CD4-positive, alpha-beta memory T cell (primary cell): ENCODE measurements around the gene MYO5B. TPM values are rescaled to one million over a fixed set of nuclear protein-coding genes. Genes with fewer than 3 reads are reported as not detected.

Experiments
- CTCF ChIA-PET: fragments of 350-600 bp; sonication (Branson Sonifier 250); formaldehyde crosslinking; loops from one replicate; lab custom pipeline; 2021; ENCODE audit warnings: inconsistent platforms; ENCODE audit not compliant: partially characterized antibody; lab: Charles Lee
- POLR2A ChIA-PET: fragments of 350-600 bp; sonication (Branson Sonifier 250); formaldehyde crosslinking; loops from one replicate; lab custom pipeline; 2021; ENCODE audit not compliant: partially characterized antibody; lab: Charles Lee
- DNase-seq, 5 donors: peaks; one replicate each; pipeline versions ENCODE4 v3.0.0 to v3.0.0-alpha.2; 2020 to 2022; ENCODE audit warnings: mixed read lengths in 1 of 5
- H3K27ac ChIP-seq: one replicate; pipeline ENCODE4 v1.7.0; 2013; ENCODE audit warnings: low read depth, low read length
- H3K27me3 ChIP-seq: 2 replicates; pipeline ENCODE4 v1.7.0; 2013; ENCODE audit warnings: mild to moderate bottlenecking, low read length, moderate library complexity; ENCODE audit not compliant: insufficient read depth
- H3K36me3 ChIP-seq: 2 replicates; pipeline ENCODE4 v1.7.0; 2013; ENCODE audit warnings: mild to moderate bottlenecking, low read length, moderate library complexity; ENCODE audit not compliant: insufficient read depth
- H3K4me1 ChIP-seq: 2 replicates; pipeline ENCODE4 v1.7.0; 2013; ENCODE audit warnings: mild to moderate bottlenecking, low read length, moderate library complexity; ENCODE audit not compliant: insufficient read depth
- H3K4me3 ChIP-seq, 2 donors: one replicate each; pipeline ENCODE4 v1.7.0; 2013; ENCODE audit warnings: low read length in 2 of 2, mild to moderate bottlenecking in 1 of 2
- H3K9me3 ChIP-seq, 2 donors: one replicate each; pipeline ENCODE4 v1.7.0; 2013; ENCODE audit warnings: low read length in 2 of 2, control low read depth in 1 of 2; ENCODE audit not compliant: control insufficient read depth in 1 of 2
- H3K27ac Mint-ChIP-seq, 7 donors: one replicate each; pipeline ENCODE4 v1.8.0; 2020 to 2021; ENCODE audit warnings: mixed read lengths in 7 of 7, mild to moderate bottlenecking in 6 of 7, inconsistent platforms in 3 of 7, moderate library complexity in 3 of 7
- H3K27me3 Mint-ChIP-seq, 2 donors: one replicate each; pipeline ENCODE4 v1.8.0; 2020 to 2021; ENCODE audit warnings: mixed read lengths in 2 of 2
- H3K36me3 Mint-ChIP-seq, 2 donors: one replicate each; pipeline ENCODE4 v1.8.0; 2020 to 2021; ENCODE audit warnings: mixed read lengths in 2 of 2, inconsistent platforms in 1 of 2, mild to moderate bottlenecking in 1 of 2
- H3K4me1 Mint-ChIP-seq, 4 donors: one replicate each; pipeline ENCODE4 v1.8.0; 2020 to 2021; ENCODE audit warnings: mixed read lengths in 4 of 4, mild to moderate bottlenecking in 1 of 4
- H3K4me3 Mint-ChIP-seq, 8 donors: one replicate each; pipeline ENCODE4 v1.8.0; 2020 to 2021; ENCODE audit warnings: mixed read lengths in 8 of 8, mild to moderate bottlenecking in 7 of 8, moderate library complexity in 6 of 8, inconsistent platforms in 3 of 8
- H3K9me3 Mint-ChIP-seq, 8 donors: one replicate each; pipeline ENCODE4 v1.8.0; 2020 to 2021; ENCODE audit warnings: mixed read lengths in 8 of 8, mild to moderate bottlenecking in 5 of 8, inconsistent platforms in 3 of 8, moderate library complexity in 1 of 8
- intact Hi-C: fragments of 100-400 bp; cut with micrococcal nuclease; formaldehyde crosslinking; loops from one replicate; pipeline ENCODE4 v1.15.1; 2023
- polyA plus RNA-seq, 2 donors: library from polyadenylated mRNA; unstranded; fragments of 300-500 nt; fragmentation: Illumina TruSeq; gene quantifications; one replicate each; pipeline ENCODE4 v1.2.3, GENCODE V29; 2021
- total RNA-seq, 2 experiments: library from RNA; stranded (reverse); gene quantifications; one replicate each; pipeline ENCODE4 v1.2.3, GENCODE V29; 2021

MYO5B gene
- total and polyA plus RNA-seq, 4 experiments from 2014 or later = 0.02 TPM; not detected in 3

DNA sequence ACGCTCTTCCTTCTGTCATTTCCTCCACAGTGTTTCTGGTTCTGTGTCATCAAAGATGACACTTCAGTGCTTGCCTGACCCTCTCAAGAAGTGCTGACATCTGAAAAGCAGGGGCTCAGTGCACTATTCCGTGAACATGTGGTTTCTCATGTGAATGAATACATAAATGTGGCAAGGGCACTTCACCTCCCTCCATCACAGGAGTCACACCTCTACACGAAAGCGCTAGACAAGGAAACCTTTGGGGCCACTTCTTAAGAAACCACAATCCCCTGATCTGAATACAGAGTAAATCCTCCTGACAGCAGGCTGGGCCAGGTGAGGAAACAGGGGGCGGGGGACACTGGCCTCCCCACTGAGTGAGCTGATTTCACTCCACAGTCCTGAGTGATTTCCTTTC, 235.8 kb downstream of the MYO5B start:
- no peaks in the 10 kb centered on the region for H3K27me3 ChIP-seq
- CTCF ChIA-PET = no interaction called here
- no peaks in the 10 kb centered on the region for H3K9me3 ChIP-seq
- peaks cover 5 to 21% of the 10 kb centered on the region in 2 donors for H3K27me3 Mint-ChIP-seq
- no peaks in the 10 kb centered on the region for H3K36me3 Mint-ChIP-seq
- H3K27ac ChIP-seq = no peak overlapping the region
- H3K4me3 Mint-ChIP-seq = peak overlapping the region in 1 of 8 donors; percentile 12
- no peak for DNase-seq
- peaks cover 21% of the 10 kb centered on the region for H3K4me1 ChIP-seq
- no peak overlapping the region for H3K4me3 ChIP-seq
- peaks cover 7 to 14% (median 9%) of the 10 kb centered on the region in 4 donors for H3K4me1 Mint-ChIP-seq
- peak overlapping the region in 1 of 7 donors; percentile 0 for H3K27ac Mint-ChIP-seq
- intact Hi-C loops = no loop called here
- no peaks in the 10 kb centered on the region for H3K9me3 Mint-ChIP-seq
- POLR2A ChIA-PET = no interaction called here
- H3K36me3 ChIP-seq = no peaks in the 10 kb centered on the region

DNA sequence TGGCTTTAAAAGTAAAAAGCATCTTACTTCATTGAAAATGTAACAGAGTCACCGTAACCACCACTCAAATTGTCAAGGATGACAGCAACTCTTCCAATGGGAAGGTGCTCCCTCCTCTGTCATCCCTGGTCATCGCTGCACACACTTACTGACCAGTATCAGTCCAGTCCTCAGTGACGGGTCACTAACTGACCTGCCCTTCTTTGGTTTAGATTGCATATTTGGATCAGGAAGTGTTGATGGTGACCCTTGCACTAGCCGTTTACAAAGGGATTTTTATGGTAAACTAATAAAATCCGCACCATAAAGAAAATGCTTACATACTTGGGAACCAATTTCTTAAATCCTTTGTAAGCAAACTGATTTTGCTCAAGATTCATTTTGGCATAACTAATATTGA, 239.7 kb downstream of the MYO5B start:
- Histone ChIP-seq H3K27ac (no peak overlapping the region), H3K4me1 (peaks cover 24% of the 10 kb centered on the region), H3K4me3 (no peak overlapping the region), H3K9me3 (no peaks in the 10 kb centered on the region), H3K36me3 (no peaks in the 10 kb centered on the region), H3K27me3 (no peaks in the 10 kb centered on the region)
- Mint-ChIP-seq H3K4me1 (peaks cover 12 to 20% (median 17%) of the 10 kb centered on the region in 4 donors), H3K4me3 (no peak overlapping the region), H3K36me3 (no peaks in the 10 kb centered on the region), H3K9me3 (no peaks in the 10 kb centered on the region), H3K27ac (no peak overlapping the region), H3K27me3 (peaks cover 5 to 19% of the 10 kb centered on the region in 2 donors)
- POLR2A ChIA-PET = no interaction called here
- no peak for DNase-seq
- intact Hi-C loops = no loop called here
- CTCF ChIA-PET = no interaction called here

DNA sequence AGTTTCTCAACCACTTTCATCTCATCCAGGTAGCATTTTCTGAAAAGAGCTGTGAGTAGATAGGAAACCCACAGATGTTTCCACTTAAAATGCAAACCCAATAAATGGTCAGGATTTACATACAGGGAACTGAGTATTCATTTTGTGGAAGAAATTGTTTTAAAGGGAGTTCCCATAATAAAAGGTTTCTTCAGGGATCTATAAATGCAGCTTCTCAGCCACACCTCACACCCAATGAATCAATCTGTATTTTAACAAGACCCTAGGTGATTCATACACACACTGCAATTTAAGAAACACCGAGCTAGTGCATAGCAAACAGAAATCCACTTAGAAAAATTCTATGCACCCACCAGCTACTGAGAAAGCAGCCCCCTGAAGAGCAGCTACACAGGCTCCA, 241.6 kb downstream of the MYO5B start:
- peaks cover 21% of the 10 kb centered on the region for H3K4me1 ChIP-seq
- no peaks in the 10 kb centered on the region for H3K27me3 ChIP-seq
- no peaks in the 10 kb centered on the region for H3K9me3 ChIP-seq
- Mint-ChIP-seq H3K4me3 (no peak overlapping the region), H3K4me1 (peaks cover 12 to 21% (median 17%) of the 10 kb centered on the region in 4 donors), H3K36me3 (no peaks in the 10 kb centered on the region), H3K9me3 (no peaks in the 10 kb centered on the region), H3K27ac (no peak overlapping the region), H3K27me3 (peaks cover 2 to 16% of the 10 kb centered on the region in 2 donors)
- H3K4me3 ChIP-seq = no peak overlapping the region
- H3K27ac ChIP-seq = no peak overlapping the region
- ChIA-PET POLR2A (no interaction called here), CTCF (no interaction called here)
- no peak for DNase-seq
- no peaks in the 10 kb centered on the region for H3K36me3 ChIP-seq
- intact Hi-C loops = no loop called here

DNA sequence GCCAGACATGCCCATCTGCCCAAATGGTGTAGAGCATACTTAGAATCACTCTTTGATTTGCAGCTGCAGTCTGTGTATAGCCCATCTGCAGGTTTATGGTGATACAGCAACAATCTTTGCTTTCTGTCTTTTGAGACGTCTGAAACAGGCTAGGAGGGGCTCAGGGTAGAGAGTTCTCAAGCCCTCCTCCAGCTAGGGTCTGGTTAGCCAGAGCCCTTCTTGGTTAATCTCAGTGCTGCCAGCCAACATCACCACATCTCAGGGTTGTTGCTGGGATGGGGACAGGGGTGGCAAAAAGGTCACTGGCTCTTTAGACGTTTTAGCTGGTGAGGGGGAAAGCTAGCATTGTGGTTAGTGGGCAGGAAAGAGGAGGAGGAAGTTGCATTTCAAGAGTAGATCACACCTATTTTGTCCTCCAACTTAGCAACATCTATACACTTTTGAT, 245.0 kb downstream of the MYO5B start:
- CTCF ChIA-PET = no interaction called here
- Mint-ChIP-seq H3K9me3 (peaks cover 0 to 2% (median 0%) of the 10 kb centered on the region in 8 donors), H3K27me3 (peaks cover 0 to 14% of the 10 kb centered on the region in 2 donors), H3K36me3 (no peaks in the 10 kb centered on the region), H3K27ac (peak overlapping the region in 3 of 7 donors; percentile 58 to 88 (median 88)), H3K4me1 (peaks cover 11 to 24% (median 20%) of the 10 kb centered on the region in 4 donors), H3K4me3 (peak overlapping the region in 7 of 8 donors; percentile 33 to 79 (median 64))
- intact Hi-C loops = no loop called here
- Histone ChIP-seq H3K4me1 (peaks cover 21% of the 10 kb centered on the region), H3K36me3 (no peaks in the 10 kb centered on the region), H3K27me3 (no peaks in the 10 kb centered on the region), H3K27ac (no peak overlapping the region), H3K9me3 (no peaks in the 10 kb centered on the region), H3K4me3 (no peak overlapping the region)
- POLR2A ChIA-PET = no interaction called here
- peak in 4 of 5 donors; percentile 6 to 19 (median 12) for DNase-seq

DNA sequence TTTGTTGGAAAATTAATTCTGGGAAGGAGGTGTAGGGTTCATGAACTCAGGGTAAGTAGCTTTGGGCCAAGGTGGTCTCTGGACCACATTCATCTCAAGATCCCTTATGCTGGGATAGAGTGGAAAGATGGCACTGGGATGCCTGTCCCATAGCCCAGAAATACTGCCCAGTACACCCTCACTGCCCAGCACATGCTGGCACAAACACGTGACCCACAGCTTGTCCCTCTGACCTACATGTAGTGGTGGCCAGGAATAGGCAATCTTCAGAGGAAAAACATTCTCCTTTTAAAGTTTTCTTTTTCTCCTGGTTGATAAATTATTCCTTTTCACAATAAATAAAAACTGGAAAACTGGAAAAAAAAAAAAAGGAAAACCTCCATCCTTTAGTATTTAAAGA, 246.0 kb downstream of the MYO5B start:
- H3K4me3 Mint-ChIP-seq = no peak overlapping the region
- POLR2A ChIA-PET = no interaction called here

DNA sequence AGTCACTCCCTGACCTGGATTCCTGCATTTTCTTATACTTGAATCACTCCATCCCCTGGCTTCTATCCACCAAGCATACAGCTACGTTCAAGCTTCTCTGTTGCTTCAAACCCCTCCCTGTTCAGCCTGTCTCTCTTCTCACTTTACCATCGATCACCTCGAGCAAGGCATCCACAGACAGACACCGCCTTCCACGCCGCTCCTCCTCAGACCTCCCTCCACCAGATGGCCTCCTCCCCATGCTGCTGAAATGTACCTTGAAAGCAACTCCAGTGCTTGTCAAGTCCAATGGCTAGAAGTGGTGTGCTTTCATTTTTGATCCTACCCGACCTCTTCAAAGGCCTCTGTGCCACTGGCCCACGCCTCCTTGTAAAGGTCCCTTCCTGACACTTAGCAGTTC, 250.3 kb downstream of the MYO5B start:
- Histone ChIP-seq H3K27me3 (no peaks in the 10 kb centered on the region), H3K4me1 (peaks cover 4% of the 10 kb centered on the region), H3K27ac (no peak overlapping the region), H3K4me3 (no peak overlapping the region), H3K9me3 (no peaks in the 10 kb centered on the region), H3K36me3 (no peaks in the 10 kb centered on the region)
- Mint-ChIP-seq H3K36me3 (no peaks in the 10 kb centered on the region), H3K27me3 (peaks cover 0 to 11% of the 10 kb centered on the region in 2 donors), H3K4me1 (peaks cover 2 to 10% (median 6%) of the 10 kb centered on the region in 4 donors), H3K9me3 (peaks cover 0 to 5% (median 0%) of the 10 kb centered on the region in 8 donors), H3K4me3 (peak overlapping the region in 1 of 8 donors; percentile 5), H3K27ac (no peak overlapping the region)
- intact Hi-C loops = no loop called here
- POLR2A ChIA-PET = no interaction called here
- CTCF ChIA-PET = no interaction called here
- DNase-seq = no peak

More for the DNA sequence above, 246.0 kb downstream of the MYO5B start:
- H3K27me3 ChIP-seq = no peaks in the 10 kb centered on the region
- no peaks in the 10 kb centered on the region for H3K36me3 Mint-ChIP-seq
- H3K27me3 Mint-ChIP-seq = peaks cover 0 to 17% of the 10 kb centered on the region in 2 donors
- no peaks in the 10 kb centered on the region for H3K36me3 ChIP-seq
- intact Hi-C loops = no loop called here
- H3K4me3 ChIP-seq = no peak overlapping the region
- CTCF ChIA-PET = no interaction called here
- H3K27ac Mint-ChIP-seq = no peak overlapping the region
- no peaks in the 10 kb centered on the region for H3K9me3 ChIP-seq
- H3K4me1 ChIP-seq = peaks cover 21% of the 10 kb centered on the region
- H3K27ac ChIP-seq = no peak overlapping the region
- DNase-seq = no peak
- H3K4me1 Mint-ChIP-seq = peaks cover 14 to 29% (median 22%) of the 10 kb centered on the region in 4 donors
- peaks cover 0 to 2% (median 0%) of the 10 kb centered on the region in 8 donors for H3K9me3 Mint-ChIP-seq

DNA sequence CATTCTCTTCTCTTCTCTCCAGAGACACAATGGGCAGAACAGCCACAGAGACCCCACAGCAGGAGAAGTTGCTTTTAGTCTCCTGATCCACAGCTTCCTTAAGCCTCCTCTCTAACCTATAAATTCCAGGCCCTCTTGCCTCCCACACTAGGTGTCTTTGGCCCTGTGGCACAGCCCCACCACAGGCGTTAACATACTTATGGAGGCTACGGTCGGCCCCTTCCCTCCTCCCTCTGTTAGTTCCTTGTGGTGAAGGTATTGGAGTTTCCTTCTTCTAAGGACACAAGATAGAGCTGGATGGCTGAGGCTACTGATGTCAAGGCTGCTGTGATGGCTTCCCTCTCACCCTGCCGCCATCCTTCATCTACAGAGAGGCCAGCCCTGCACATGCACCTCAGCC, 258.1 kb downstream of the MYO5B start:
- no peak overlapping the region for H3K27ac Mint-ChIP-seq
- intact Hi-C loops = no loop called here

More for the DNA sequence above, 258.1 kb downstream of the MYO5B start:
- POLR2A ChIA-PET = no interaction called here
- DNase-seq = no peak
- H3K4me3 Mint-ChIP-seq = no peak overlapping the region
- CTCF ChIA-PET = no interaction called here
- peaks cover 0 to 5% (median 0%) of the 10 kb centered on the region in 8 donors for H3K9me3 Mint-ChIP-seq
- peaks cover 2 to 7% of the 10 kb centered on the region in 2 donors for H3K27me3 Mint-ChIP-seq
- Histone ChIP-seq H3K9me3 (no peaks in the 10 kb centered on the region), H3K4me1 (no peaks in the 10 kb centered on the region), H3K4me3 (no peak overlapping the region), H3K27me3 (no peaks in the 10 kb centered on the region), H3K36me3 (no peaks in the 10 kb centered on the region), H3K27ac (no peak overlapping the region)
- peaks cover 0 to 2% (median 0%) of the 10 kb centered on the region in 4 donors for H3K4me1 Mint-ChIP-seq
- no peaks in the 10 kb centered on the region for H3K36me3 Mint-ChIP-seq
